Inferior parietal cortex (tissue), 1 donor: ENCODE data around the gene LRRC26.
A peak's percentile ranks its signal among the peaks of the same experiment; 100 is the strongest.

ENCODE experiments used
- DNase-seq: peaks from one replicate; pipeline ENCODE4 v3.0.0-alpha.2; 2016; ENCODE audit errors: extremely low spot score

Gene LRRC26

GRCh38 chr9:137152844-137153405 lies 16.9 kb downstream of the LRRC26 start:
- DNase-seq, result no peak

- DNase-seq, result no peak
Measured at GRCh38 chr9:137150617-137151457, 19.0 kb downstream of the LRRC26 start.

- no peak for DNase-seq
Measured at GRCh38 chr9:137149942-137150616, 19.8 kb downstream of the LRRC26 start.

GRCh38 chr9:137149363-137149762 lies 20.5 kb downstream of the LRRC26 start:
- DNase-seq, result no peak

- no peak for DNase-seq
Measured at GRCh38 chr9:137148661-137149060, 21.2 kb downstream of the LRRC26 start.

GRCh38 chr9:137148242-137148641 lies 21.6 kb downstream of the LRRC26 start:
- no peak for DNase-seq

- DNase-seq, result no peak
Measured at GRCh38 chr9:137147793-137148160, 22.1 kb downstream of the LRRC26 start.

- DNase-seq, result no peak
Measured at GRCh38 chr9:137147091-137147792, 22.6 kb downstream of the LRRC26 start.

- DNase-seq, result no peak
Measured at GRCh38 chr9:137146527-137146918, 23.3 kb downstream of the LRRC26 start.

- no peak for DNase-seq
Measured at GRCh38 chr9:137145731-137146526, 23.9 kb downstream of the LRRC26 start.

GRCh38 chr9:137143459-137143858 lies 26.4 kb downstream of the LRRC26 start:
- DNase-seq, result no peak

- no peak for DNase-seq
Measured at GRCh38 chr9:137141976-137142936, 27.6 kb downstream of the LRRC26 start.

GRCh38 chr9:137141050-137141810 lies 28.6 kb downstream of the LRRC26 start:
- DNase-seq, result no peak

- peak; percentile 47 for DNase-seq
Measured at GRCh38 chr9:137140151-137141012, 29.5 kb downstream of the LRRC26 start.

- DNase-seq, result no peak
Measured at GRCh38 chr9:137139468-137140150, 30.2 kb downstream of the LRRC26 start.

GRCh38 chr9:137138722-137139467 lies 31.0 kb downstream of the LRRC26 start, which contains the start of gene GRIN1:
Gene GRIN1 (plus strand): TSS chr9:137139154. CDS start chr9:137139487, 333 bp downstream.
- peak; percentile 47 for DNase-seq
